ENCODE measurements around the gene ASIC4.

DNA sequence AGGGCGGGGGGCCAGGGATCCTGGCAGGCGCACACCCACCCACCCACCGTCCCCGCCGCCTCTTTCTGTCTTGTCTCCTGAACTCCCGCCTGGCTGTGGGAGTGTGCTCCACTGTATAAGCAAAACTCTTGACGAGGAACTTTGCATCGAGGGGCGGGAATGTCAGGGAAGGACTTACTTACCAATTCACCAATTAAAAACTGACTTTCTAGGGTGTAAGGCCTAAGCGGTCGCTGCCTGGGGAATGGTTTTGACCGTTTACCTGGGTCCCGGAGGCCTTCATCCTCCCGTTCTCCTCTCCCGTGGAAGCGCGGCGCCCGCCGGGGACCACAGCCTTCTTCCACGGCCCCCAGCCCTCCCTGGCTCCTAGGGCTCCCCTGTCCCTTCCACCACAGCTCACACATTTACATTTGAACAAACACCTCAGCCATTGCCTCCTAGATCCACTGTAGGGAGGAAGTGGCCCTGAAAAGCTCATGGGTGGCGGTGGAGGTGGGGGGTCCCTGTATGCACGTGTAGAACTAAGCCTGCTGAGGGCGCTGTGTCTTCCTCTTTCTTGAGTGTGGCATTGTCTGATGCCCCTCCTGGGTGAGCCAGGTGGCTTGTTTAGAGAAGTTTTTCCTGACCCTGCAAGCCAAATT lies 8.9 kb downstream of the ASIC4 start:
- TF ChIP-seq SIN3A (conservative IDR thresholded peaks at IDR 0.05 in 1 of 2, IDR thresholded peaks at IDR 0.05 in 1 of 2; ENCODE audit: low read depth in 1 of 2, low read length in 2 of 2) (no peak), POLR2AphosphoS5 (IDR thresholded peaks at IDR 0.05; ENCODE audit: low read depth, low read length) (no peak), CEBPB (IDR thresholded peaks at IDR 0.05; ENCODE audit: low read depth, low read length) (no peak), CTCF (IDR thresholded peaks at IDR 0.05; ENCODE audit: control extremely low read depth in 1 of 3, insufficient read depth in 1 of 3, low read depth in 1 of 3, low read length in 3 of 3) (peak in 2 of 3 experiments; percentile 69; a peak in 3 of 4 replicates), CREB1 (IDR thresholded peaks at IDR 0.05) (peak; percentile 52), RAD21 (IDR thresholded peaks at IDR 0.05 in 1 of 2, conservative IDR thresholded peaks at IDR 0.05 in 1 of 2; ENCODE audit: low read depth in 2 of 2, low read length in 2 of 2) (peak; percentile 13 to 40; a peak in 2 of 4 replicates), TBP (IDR thresholded peaks at IDR 0.05; ENCODE audit: low read depth, low read length) (no peak), ASH2L (IDR thresholded peaks at IDR 0.05; ENCODE audit: low read length) (no peak), TAF1 (IDR thresholded peaks at IDR 0.05; ENCODE audit: low read depth, low read length) (no peak), SRF (IDR thresholded peaks at IDR 0.05; ENCODE audit: low read depth, low read length) (no peak), SIRT6 (IDR thresholded peaks at IDR 0.05; ENCODE audit: low read length) (no peak)
- TF ChIP-seq, protein P1, sequence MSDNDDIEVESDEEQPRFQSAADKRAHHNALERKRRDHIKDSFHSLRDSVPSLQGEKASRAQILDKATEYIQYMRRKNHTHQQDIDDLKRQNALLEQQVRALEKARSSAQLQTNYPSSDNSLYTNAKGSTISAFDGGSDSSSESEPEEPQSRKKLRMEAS (IDR thresholded peaks at IDR 0.05): peak; percentile 83
